ENCODE data around the gene RAB2B.
"Not testable (repeated sequence)": the region's sequence is repeated elsewhere in the genome, so short reads cannot be mapped to it uniquely, and the experiment has no call there.

Gene RAB2B

DNA sequence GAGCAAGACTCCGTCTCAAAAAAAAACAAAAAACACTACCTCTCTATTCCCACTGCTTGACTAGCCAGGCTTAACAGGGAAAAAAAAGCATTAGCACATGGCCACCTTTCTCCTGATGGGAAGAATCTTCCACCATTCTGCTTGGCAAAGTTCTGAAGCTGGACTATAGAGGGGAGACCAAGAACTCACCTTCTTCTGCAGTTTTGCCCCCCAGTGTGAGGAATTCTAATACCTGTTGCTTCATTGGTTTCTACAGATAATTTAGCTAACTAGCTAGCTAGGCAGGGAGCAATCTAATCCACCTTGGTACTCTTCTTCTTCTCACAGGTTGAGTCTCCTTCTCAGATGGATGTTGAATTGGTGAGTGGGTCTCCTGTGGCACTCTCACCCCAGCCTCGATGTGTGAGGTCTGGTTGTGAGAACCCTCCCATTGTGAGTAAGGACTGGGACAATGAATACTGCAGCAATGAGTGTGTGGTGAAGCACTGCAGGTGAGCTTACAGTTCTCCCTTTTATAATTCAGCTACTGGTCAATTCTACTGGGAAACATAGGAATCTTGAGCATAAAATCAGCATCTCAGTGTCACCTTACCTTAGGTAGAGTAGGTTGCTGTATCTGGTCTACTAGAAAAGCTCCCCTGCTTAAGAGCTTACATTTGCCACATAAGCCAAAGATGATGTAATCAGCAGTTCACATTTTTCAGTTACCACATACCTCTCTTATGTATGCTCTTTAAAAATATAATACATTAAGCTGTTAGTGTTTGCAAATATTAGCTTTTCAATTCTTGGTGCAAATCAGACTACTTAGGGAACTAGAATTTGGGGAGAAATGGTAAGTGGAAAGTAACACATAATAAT lies 18.4 kb upstream of the RAB2B start:
- DNase-seq (ENCODE audit: low read depth in 3 of 3): no peak

DNA sequence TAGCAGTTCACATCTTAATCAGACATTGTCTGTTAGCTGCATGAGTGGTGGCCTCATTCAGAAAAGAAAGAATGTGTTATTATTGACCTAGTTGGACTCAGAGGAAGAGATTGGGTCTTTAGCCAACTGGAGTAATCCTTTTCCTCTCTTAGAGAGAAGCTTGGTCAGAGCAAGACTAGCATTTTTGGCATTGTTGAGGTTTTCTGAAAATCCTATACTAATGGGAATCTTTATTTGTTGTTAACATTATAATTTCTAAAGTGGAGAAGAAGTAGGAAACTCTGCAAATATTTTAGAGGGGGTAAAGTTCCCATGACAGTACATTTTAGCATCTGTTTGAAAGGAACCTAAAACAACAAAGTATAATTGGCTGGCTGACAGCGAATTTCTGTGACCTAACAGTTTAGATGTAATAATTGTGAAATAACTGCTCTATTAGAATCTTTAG lies 9.9 kb upstream of the RAB2B start:
- no peak for DNase-seq (ENCODE audit: low read depth in 3 of 3)

DNA sequence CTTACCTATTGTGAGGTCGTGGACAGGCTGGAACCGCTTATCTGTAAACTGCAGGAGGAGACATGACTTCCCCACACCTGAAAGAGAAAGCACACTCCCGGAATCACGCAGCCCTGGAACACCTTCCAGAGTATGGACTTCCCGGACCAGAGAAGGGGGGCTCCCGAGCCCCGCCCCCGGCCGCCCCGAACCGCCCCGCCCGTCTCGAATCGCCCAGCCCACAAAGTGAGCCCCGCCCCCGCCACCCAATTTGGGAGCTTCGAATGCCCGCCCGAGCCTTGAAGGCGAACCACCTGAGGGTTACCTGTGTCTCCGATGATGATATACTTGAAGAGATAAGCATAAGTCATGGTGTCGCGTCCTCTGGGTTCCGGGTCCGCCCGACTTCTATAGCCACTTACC lies 235 bp downstream of the RAB2B start:
- DNase-seq (ENCODE audit: low read depth in 3 of 3): peak in 2 of 3 donors; percentile 63 to 80

DNA sequence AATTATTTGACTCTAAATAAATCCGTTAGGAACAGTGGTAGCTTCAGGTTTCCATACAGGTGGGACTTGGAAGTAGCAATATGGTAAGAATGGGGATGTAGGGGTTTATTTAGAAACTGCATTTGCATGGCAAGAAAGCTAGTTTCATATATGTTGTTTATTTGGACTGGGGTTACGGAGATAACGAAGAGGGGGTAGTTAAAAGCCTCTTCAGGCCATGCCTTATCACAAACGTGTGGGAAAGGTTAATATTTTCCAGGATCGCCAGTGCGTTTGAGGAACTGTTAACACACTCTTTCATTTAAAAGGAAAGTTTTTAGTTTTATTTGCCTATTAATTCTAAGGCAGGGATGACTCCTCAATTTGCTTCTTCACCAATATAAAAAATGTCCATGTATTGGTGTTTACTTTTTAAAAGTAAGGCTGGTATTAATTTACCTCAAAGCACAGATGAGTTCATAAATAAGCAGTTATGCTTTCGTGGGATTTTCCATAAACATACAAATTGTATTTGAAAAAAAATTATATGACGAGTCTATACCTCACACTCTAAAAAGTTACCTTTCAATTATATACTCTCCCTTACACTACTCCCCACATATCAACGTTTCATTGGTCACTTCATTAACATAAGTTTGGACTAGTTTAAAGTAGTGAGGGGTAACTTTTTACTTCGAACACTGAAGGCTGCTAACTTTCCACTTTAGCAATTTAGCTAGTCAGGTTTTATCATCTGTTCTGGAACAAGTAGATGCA lies 814 bp downstream of the RAB2B start:
- DNase-seq (ENCODE audit: low read depth in 3 of 3): no peak

DNA sequence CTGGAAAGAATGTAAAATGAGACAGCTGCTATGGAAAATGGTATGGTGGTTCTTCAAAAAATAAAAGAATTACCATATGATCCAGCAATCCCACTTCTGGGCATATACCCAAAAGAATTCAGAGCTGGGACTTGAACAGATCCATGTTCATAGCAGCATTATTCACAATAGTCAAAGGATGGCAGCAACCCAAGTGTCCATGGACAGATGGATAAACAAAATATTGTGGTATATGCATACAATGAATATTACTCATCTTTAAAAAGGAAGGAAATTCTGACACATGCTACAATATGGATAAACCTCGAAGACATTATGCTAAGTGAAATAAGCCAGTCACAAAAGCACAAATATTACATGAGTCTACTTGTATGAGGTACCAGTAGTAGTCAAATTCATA lies 9.1 kb downstream of the RAB2B start:
- no peak for DNase-seq (ENCODE audit: low read depth in 3 of 3)

DNA sequence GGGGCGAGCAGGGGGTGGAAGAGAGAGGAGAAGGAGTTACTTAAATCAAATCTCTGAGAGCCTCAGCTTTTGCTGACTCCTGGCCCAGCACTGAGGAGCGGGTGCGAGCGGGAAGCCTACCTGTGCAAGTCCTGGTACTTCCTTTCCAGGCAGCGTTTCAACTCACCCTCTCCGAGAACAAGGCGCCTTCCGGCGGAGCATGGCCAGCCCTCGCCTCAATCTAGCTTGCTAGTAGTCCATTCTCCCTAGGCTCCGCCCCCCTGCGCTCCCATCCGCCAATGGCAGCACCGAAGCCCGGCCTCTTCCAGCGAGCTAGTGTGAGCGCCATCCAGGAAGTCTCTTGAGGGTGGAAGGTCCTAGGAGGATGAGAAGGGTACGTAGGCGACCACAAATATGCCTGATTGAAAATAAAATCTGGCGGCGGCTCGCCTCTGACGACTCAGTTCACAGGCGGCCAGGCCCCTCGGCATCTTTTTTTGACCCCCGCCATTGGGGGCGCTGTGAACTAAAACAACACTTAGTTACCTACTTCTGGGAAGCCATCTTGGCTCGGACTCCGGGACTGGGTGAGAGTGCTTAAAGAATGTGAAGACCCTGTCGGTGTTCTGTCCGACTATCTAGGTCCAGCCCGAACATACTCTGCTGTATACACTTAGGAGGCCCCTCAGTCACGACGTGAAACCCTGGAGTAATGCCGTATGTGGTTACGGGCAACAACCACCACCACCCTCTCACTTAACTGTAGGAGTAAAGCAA lies 20.7 kb downstream of the RAB2B start, which contains the start of gene CHD8:
CHD8 (minus strand) TSS at position 212 of the 756 bp plus-strand sequence. CDS start 24,480 bp downstream, outside the sequence.
- peak; percentile 97 to 100 (median 99) for DNase-seq (ENCODE audit: low read depth in 3 of 3)

DNA sequence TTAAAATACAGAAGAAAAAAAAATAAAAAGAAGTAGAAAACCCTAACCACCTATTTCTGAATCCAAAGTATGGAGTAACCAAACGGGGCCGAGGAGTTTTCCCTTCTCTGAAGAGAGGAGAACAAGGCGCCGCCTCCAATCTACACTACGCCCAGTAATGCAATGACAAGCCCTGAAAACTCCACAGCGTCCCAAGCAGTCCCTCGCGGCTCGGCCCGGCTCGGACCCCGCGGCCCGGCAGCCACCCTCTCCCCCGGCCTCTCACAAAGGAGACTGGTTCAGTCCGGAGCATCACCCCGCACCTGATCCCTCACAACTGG lies 21.2 kb downstream of the RAB2B start:
- DNase-seq (ENCODE audit: low read depth in 3 of 3): no peak

DNA sequence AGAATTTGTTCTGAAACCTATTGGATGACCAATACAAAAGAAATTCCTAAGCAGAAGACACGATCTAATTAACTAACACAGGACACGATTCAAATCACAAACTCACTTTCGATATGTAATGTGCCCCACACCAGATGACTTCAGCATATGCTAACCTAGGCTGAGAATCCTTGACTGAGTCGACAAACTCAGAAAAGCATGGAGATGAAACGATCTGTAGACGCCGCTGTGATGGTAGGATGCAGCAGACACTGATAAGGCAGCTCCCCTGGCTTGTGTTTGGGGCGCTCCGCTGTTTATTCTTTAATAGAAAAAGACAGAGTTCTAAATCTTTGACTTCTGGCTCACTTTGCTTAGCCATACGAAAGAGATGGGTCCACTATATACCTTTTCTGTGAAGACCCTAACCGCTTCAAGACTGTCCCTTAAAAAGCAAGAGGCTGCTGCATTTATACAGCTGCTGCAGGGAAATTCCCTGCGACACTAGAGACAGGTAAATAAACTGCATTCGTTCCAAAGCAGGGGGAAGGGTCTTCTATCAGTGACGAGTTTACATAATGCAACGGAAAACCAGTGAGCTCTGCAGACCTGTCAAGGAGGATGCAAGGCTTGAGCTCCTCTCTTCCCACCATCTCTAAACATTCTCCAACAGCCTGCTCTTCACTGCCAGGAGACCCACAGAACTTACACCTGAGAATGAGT lies 21.8 kb downstream of the RAB2B start:
- no peak for DNase-seq (ENCODE audit: low read depth in 3 of 3)

DNA sequence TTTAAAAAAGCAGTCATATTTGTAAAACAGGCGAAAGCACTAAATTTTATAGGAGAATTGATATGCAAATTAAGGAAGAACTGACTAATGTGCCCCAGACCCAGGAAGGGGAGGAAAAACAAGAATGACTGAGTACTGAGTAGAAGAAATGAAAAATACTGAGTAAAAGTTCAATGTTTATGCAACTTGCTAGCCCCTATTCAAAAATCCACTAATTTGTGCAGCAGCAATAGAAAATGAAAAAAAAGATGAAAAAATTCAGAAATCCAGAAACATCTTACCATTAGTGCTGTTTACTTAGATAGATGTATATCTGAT lies 26.9 kb downstream of the RAB2B start:
- DNase-seq (ENCODE audit: low read depth in 3 of 3): no peak

DNA sequence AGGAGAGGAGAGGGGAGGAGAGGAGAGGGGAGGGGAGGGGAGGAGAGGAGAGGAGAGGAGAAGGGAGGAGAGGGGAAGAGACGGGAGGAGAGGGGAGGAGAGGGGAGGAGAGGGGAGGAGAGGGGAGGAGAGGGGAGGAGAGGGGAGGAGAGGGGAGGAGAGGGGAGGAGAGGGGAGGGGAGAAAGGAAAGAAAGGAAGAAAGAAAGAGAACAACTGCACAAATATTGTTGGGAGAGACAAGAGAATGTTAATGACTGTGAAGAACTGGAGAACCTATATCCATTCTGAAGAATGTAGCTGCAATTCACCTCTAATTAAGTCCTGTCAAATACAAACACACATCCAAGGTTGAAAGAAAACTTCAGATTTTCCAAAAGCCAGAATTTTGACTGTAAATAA lies 34.1 kb downstream of the RAB2B start:
- not testable (repeated sequence) for DNase-seq (ENCODE audit: low read depth in 3 of 3)

DNA sequence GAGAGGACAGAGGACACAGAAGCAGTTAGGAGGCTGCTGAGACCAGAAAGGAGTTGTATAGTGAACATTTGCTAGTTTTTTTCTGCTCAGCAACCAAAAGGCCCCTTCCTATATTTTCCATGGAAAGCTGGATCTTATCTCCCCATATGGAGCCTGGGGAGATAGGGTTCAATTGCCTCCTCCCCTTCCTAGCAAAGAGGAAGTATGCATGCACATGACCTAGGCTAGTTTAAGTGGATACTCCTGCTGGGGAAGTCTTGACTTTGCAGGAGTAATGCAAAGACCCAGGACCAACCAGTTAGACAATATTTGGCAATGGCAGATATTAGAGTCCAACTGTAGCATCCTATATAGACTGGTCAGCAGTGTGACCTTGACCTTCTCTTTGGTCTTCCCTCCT lies 35.9 kb downstream of the RAB2B start:
- no peak for DNase-seq (ENCODE audit: low read depth in 3 of 3)

DNA sequence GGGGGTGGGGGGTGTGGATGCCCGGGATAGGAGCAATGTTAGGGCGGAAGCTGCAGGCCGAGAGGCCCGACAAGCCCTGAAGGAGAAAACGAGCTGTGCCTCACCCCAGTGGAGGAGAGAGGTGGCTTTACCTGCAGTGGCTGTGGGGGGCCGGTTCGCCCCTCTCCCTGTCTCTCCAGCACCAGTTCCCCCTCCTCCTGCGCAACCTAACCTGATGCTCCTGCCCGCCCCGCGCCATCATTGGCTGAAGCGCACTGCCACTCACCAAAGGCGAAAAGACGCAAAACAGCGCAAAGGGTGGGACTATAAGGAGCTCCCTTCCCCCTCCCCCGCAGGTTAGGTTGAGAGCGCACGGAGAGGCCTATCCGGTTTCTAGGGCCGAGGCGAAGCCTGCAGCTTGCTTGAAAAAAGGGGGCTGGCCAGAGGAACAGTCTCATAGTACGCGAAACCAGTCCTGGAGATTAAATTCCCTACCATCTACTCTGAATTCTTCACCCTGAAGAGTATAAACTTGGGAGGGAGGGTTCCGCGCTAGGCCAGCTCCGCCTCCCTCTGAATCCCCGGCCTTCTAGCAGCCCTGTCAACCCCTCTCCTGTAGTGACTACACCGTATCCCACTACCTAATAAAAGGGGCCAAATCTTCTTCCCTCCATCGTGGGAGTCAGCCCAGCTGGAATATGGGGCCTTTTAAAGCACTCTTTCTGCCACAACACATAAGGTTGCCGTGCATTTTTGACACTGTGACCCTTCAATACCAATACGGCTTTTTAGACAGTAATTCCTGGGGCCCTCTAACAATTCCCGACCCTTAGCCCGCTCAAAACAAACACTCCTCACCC lies 39.5 kb downstream of the RAB2B start:
- peak; percentile 93 to 99 (median 97) for DNase-seq (ENCODE audit: low read depth in 3 of 3)

DNA sequence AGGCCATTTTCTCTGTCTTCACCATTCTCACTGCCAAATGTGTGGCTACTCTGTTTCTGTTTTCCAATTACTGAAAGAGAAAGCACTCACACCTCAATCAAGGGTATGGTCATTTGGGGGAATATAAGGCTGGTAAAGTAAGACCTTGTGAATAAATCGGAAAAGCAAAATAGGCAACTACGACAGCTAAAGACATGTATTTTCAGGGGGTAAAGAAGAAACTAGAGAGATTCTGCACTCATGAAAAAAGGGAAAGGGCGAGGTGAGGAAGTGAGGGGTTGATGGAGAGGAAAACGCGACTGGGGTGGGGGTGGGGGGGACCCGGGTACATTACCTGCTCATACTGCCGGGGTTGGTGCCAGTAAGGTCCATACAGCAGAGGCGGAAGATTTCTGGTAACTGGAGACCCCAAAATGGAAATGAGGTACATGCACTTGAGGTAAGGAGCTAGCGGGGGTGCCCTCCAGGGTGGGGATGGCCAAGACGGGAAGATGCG lies 40.1 kb downstream of the RAB2B start:
- DNase-seq (ENCODE audit: low read depth in 3 of 3): no peak

DNA sequence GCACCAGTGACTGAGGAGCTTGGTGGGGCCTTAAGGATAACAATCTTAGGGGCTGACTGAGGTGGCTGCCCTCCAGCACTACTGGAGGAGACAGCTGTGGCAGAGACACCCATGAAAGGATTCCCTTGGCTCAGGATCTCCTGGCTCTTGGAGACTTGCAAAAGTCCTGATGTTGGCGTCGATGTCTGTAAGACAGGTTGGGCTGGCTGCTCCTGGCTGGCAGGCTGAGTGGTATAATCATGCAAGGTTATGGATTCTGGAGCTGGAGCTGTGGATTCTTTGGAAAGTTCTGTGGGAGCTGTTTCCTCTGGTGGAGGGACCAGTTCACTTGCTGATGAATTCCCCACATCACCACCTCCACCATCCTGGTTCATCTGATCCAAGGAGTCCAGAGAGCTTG lies 45.6 kb downstream of the RAB2B start:
- DNase-seq (ENCODE audit: low read depth in 3 of 3): no peak

DNA sequence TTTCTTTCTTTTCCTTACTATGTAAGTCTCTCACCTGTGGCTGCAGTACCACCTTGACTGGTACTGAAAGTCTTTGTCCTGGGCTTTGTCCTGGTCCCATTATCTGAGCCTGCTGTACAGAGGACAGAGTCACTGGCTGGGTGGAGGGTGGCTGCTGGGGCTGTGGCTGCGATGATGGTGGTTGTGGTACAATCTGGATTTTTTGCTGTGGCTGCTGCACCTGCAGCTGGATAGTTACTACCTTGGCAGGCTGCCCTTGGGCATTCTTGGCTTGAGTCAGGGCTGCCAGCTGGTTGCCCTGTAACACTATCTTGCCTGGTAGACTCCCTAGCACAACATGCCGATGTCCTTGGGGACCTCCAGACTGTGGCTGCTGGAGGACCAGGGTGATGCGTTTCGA lies 47.8 kb downstream of the RAB2B start:
- DNase-seq (ENCODE audit: low read depth in 3 of 3): no peak

DNA sequence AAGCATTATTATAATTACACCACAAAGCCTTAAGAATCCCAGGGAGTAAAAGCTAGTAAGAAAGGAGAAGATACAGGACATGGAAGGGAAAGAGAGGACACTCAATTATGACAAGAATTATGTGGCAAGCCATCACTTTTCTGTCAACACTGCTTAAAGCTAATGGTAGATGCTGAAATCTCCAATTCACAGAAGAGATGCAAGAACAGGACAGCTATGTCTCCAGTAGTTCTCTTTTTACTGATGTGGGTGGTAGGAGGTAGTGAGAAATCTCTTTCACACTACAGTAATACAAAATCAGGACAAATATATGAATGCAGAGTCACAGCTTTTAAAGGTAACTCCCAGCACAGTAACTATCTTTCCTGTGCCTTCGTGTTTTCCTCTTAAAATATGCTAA lies 50.1 kb downstream of the RAB2B start:
- no peak for DNase-seq (ENCODE audit: low read depth in 3 of 3)

DNA sequence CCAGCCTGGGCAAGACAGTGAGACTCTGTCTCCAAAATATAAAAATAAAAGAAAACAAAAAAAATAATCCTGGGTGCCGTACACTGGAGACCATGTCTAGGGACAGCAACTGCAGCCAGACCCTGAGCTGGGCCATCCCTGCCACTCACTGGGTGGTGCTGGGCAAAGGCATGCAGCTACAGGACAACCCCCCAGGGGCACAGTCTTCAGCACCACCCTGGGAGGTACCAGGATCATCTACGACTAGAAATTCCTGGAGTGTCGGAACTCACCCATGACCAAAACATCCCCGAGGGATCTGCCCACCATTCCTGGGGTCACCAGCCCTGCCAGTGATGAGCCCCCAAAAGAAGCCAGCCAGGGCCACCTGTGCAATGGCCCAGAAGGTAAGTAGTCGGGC lies 57.2 kb downstream of the RAB2B start:
- DNase-seq (ENCODE audit: low read depth in 3 of 3): no peak

DNA sequence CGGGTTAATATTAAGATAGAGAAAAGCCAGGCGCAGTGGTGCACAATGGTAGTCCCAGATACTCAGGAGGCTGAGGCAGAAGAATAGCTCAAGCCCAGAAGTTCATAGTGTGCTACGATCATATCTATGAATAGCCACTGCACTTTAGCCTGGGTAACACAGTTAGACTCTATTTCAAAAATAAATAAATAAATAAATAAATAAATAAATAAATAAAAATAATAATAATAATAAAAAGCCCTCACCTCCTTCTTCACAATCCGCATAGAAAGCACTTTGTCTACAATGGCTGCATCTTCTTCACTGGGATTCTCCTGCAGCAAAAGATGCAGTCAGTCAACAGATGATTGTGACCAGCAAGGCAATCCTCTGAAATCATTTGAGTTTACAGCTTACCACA lies 61.4 kb downstream of the RAB2B start:
- DNase-seq (ENCODE audit: low read depth in 3 of 3): no peak

DNA sequence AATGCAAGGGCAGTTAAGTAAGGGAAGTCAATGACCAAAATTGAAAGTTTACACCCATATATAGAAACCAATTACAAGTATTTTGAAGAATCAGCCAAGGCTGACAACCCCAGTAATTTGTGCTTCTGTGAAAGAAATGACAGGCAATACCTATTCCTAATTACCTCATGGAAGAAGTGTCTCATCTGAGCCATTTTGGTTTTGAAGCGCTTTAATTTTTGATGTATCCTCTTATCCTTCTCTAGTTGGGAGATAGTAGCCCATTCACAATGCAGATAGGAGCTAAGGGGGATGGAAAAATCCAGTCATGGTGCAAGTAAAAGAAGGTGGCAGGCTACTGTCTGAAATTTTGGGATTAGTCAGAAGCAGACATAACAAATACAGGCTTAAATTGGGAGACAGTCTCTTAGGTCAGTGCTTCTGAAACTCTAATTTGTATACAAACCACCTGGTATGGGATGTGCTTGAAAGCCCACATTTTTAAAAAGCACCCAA lies 62.6 kb downstream of the RAB2B start:
- DNase-seq (ENCODE audit: low read depth in 3 of 3): no peak

Measured in stimulated activated CD4-positive, alpha-beta T cell treated with anti-CD3 and anti-CD28 coated beads, TNF-alpha, amount 100 ng/mL, for 48 hours (primary cell).